ENCODE measurements around the gene LMTK2.
"Not testable (repeated sequence)": the region's sequence is repeated elsewhere in the genome, so short reads cannot be mapped to it uniquely, and the experiment has no call there.

Gene LMTK2

GRCh38 chr7:98107313-98107721 is 655 bp downstream of the LMTK2 start:
- no peak for DNase-seq

- no peak for DNase-seq
Measured at GRCh38 chr7:98110249-98111022, 3.8 kb downstream of the LMTK2 start.

DNA sequence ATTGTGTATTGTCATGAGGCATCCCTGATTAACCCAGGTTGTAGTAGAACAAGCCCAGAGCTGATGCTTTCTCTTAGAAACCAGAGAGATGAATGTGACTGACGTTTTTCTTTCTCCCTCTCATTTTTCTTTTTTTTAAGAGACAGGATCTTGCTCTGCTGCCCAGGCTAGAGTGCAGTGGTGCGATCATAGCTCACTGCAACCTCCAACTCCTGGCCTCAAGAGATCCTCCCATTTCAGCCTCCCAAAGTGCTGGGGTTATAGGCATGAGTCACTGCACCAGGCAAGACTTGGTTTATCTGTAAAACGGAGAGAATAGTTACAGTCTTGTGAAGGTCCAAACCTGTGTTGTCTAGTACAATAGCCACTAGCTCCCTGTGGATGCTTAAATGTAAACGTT is 5.4 kb downstream of the LMTK2 start:
- no peak for DNase-seq

- no peak for DNase-seq
Measured at GRCh38 chr7:98115746-98116525, 9.3 kb downstream of the LMTK2 start.

DNA sequence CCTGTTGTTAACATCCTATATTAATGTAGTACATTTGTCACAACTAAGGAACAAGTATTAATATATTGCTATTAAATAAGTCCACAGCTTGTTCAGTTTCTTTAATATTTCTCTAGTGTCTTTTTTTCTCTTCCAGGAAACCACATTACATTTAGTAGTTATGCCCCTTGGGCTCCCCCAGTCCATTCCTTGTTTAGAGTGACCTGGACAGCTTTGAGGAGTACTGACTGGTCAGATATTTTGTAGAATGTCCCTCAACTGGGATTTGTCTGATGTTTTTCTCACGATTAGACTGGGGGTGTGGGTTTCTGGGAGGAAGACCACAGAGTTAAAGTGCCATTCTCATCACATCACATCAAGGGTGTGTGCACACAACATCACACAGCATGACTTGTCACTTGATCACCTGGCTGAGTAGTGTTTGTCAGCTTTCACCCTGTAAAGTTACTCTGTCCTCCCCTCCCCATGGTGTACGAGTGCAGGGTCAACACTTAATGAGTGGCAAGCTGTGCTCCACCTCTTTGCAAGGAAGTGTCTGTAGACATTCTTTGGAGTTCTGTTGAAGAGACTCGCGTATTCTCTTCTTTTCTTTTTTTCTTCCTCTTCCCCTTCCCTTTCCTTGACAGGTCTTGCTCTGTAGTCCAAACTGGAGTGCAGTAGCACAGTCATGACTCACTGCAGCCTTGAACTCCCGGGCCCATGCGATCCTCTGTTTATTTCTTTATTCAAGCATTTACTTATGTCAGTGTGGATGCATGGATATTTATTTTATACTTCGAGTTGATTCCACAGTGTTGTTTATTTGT is 10.2 kb downstream of the LMTK2 start:
- DNase-seq = no peak

DNA sequence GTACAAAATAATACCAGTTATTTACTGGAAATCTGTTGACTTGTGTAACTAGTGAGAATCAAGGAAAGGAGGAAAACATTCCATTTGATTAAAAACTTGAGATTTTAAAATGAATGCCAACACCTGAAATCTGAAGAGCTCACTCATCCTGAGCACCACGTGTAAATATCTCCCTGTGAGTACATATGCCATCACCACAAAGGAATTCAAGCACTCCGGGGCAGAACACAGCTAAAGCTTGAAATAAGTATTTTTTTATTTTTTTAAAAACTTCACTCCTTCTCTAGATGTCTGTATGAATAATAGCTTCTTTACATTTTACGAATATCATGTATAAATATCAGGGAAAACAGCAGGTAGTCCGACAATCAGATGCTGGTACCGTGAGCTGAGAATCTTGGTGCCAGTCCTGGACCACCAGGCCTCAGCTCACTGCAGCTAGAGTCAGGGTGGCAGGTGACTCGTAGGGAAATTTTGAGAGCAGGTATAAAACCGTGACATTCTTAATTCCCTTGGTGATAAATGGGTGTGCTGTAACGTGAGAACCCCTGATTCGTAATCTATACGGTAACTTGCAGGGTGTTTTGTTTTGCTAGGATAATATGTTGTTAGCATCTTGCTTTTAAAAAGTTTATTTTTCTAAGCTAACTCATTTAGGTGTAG is 12.7 kb downstream of the LMTK2 start:
- DNase-seq = peak; percentile 76

GRCh38 chr7:98120559-98120958 is 13.9 kb downstream of the LMTK2 start:
- DNase-seq = no peak

DNA sequence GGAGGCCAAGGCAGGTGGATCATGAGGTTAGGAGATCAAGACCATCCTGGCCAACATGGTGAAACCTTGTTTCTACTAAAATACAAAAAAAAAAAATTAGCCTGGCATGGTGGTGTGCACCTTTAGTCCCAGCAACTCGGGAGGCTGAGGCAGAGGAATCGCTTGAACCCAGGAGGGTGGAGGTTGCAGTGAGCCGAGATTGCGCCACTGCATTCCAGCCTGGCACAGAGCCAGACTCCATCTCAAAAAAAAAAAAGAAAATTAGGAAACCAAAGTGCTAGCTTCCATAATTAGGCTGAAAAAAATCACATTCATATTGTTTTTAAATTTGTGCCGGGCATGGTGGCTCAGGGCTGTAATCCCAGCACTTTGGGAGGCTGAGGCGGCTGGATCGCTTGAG is 14.7 kb downstream of the LMTK2 start:
- DNase-seq = not testable (repeated sequence)

- peak; percentile 53 for DNase-seq
Measured at GRCh38 chr7:98123365-98123696, 16.7 kb downstream of the LMTK2 start.

GRCh38 chr7:98125759-98126158 is 19.1 kb downstream of the LMTK2 start:
- no peak for DNase-seq

- DNase-seq = no peak
Measured at GRCh38 chr7:98126311-98127142, 19.9 kb downstream of the LMTK2 start.

- no peak for DNase-seq
Measured at GRCh38 chr7:98128346-98128745, 21.7 kb downstream of the LMTK2 start.

- DNase-seq = no peak
Measured at GRCh38 chr7:98130959-98131358, 24.3 kb downstream of the LMTK2 start.

- DNase-seq = no peak
Measured at GRCh38 chr7:98133181-98133580, 26.5 kb downstream of the LMTK2 start.

- DNase-seq = no peak
Measured at GRCh38 chr7:98133621-98134303, 27.1 kb downstream of the LMTK2 start.

DNA sequence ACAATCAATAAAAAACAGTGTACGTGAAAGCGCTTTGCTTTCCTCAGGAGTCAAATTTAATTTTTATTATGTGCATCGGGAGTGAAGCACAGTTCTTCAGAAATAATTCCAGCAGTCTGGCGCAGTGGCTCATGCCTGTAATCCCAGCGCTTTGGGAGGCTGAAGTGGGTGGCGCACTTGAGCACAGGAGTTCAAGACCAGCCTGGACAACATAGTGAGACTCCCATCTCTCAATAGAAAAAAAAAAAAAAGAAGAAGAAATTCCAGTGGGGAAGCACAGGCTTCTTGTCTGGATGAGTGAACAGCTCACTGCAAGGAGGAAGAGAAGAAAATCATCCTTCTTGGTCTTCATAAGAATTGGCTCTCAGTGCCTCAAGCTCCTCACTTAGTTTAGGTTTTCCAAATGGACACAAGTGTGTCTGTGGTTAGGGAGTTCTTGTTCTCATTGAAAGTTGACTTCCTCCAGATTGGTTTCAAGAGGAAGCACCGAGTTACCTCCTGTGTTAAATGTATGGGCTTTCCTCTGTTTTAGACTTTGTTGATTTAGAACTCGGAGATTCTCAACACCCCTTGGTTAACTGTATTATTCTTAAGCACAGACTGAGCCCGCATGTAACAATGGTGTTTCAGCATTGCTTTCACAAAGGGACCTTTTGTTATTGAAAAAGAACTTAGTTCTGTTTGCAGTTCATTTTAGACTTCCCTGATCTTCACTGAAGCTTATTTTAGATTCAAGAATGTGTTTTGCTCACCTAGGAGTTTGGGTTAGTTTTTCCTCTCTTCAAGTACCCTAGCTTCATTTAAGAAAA is 28.0 kb downstream of the LMTK2 start:
- no peak for DNase-seq

GRCh38 chr7:98135984-98136383 is 29.3 kb downstream of the LMTK2 start:
- DNase-seq = no peak

GRCh38 chr7:98136423-98136822 is 29.8 kb downstream of the LMTK2 start:
- DNase-seq = no peak

- DNase-seq = no peak
Measured at GRCh38 chr7:98137134-98137825, 30.6 kb downstream of the LMTK2 start.

DNA sequence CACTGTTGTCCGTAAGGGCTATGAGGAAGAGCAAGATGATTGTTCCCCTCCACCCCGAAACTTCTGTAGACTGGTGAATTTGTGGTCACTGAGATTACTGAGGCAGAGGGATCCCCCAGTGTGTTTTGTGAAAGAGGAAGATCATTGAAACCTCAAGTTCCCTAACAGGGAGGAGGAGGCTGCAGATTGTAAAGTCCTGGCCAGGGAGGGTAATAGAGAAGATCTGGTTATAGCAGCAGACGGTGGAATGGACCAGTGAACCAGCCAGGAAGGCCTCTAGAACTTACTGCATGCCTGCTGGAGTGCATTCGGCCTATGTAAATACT is 31.1 kb downstream of the LMTK2 start:
- no peak for DNase-seq
